B cell (primary cell): ENCODE results near the gene MICALL2. TPM values are rescaled to one million over a fixed set of nuclear protein-coding genes. Genes with fewer than 3 reads are reported as not detected.

Experiments
- ATAC-seq: fragments of 200-7000 bp; cut with Tn5 transposase; one replicate; pipeline ENCODE4 v1.10.0; 2021; ENCODE audit warnings: low read depth, mild to moderate bottlenecking, moderate number of reproducible peaks, moderate library complexity
- CTCF ChIA-PET: fragments of 350-600 bp; sonication (Branson Sonifier 250); formaldehyde crosslinking; loops from one replicate; lab custom pipeline; 2021; ENCODE audit warnings: antibody characterized with exemption, inconsistent platforms; lab: Charles Lee
- POLR2A ChIA-PET: fragments of 350-600 bp; sonication (Branson Sonifier 250); formaldehyde crosslinking; loops from one replicate; lab custom pipeline; 2021; ENCODE audit warnings: antibody characterized with exemption; lab: Charles Lee
- DNase-seq: peaks from one replicate; pipeline ENCODE4 v3.0.0; 2013
- H2AFZ ChIP-seq: 2 replicates; pipeline ENCODE4 v1.6.1; 2012; ENCODE audit warnings: mild to moderate bottlenecking, low read depth, low read length; ENCODE audit not compliant: insufficient read depth, poor library complexity, severe bottlenecking
- H3K27ac ChIP-seq, 2 donors: 1 replicate in 1 of 2; 2 replicates in 1 of 2; pipeline ENCODE4 v1.5.1; 2012 to 2013; ENCODE audit warnings: low read length in 2 of 2, mild to moderate bottlenecking in 2 of 2, moderate library complexity in 1 of 2
- H3K27me3 ChIP-seq, 4 experiments: fragments of 200-600 bp in 1 of 4; sonication (generic) in 1 of 4; replicated peaks in 1 of 4; 1 replicate in 2 of 4; 2 replicates in 2 of 4; pipeline versions ENCODE4 v1.6.1 to v1.7.0; 2013 to 2016; ENCODE audit warnings: low read length in 3 of 4, mild to moderate bottlenecking in 2 of 4, mixed read lengths in 1 of 4, moderate library complexity in 1 of 4; ENCODE audit not compliant: insufficient read depth in 4 of 4, control insufficient read depth in 3 of 4; ENCODE audit errors: control extremely low read depth in 1 of 4
- H3K36me3 ChIP-seq, 2 experiments: replicated peaks in 1 of 2; 1 replicate in 1 of 2; 2 replicates in 1 of 2; pipeline versions ENCODE4 v1.6.1 to v1.7.1; 2013; ENCODE audit warnings: low read length in 1 of 2; ENCODE audit not compliant: insufficient read depth in 2 of 2, control insufficient read depth in 1 of 2; ENCODE audit errors: control extremely low read depth in 1 of 2, extremely low read depth in 1 of 2
- H3K4me1 ChIP-seq, 2 donors: fragments of 200-600 bp in 1 of 2; sonication (generic) in 1 of 2; 1 replicate in 1 of 2; 2 replicates in 1 of 2; pipeline versions ENCODE4 v1.5.1 to v1.6.1; 2013 to 2017; ENCODE audit warnings: low read length in 2 of 2; ENCODE audit not compliant: control insufficient read depth in 2 of 2, insufficient read depth in 2 of 2
- H3K4me2 ChIP-seq: replicated peaks from 2 replicates; pipeline ENCODE3; 2012; ENCODE audit warnings: mild to moderate bottlenecking, low read depth, low read length; ENCODE audit not compliant: poor library complexity, severe bottlenecking
- H3K4me3 ChIP-seq, 5 experiments: fragments of 200-600 bp in 1 of 5; sonication (generic) in 1 of 5; 1 replicate in 3 of 5; 2 replicates in 2 of 5; pipeline versions ENCODE4 v1.5.1 to v1.7.0; 2011 to 2016; ENCODE audit warnings: low read length in 4 of 5, mild to moderate bottlenecking in 4 of 5, low read depth in 2 of 5, control low read depth in 1 of 5, moderate library complexity in 1 of 5; ENCODE audit not compliant: insufficient read depth in 1 of 5; ENCODE audit errors: control extremely low read depth in 1 of 5, extremely low read depth in 1 of 5
- H3K79me2 ChIP-seq: fragments of 200-600 bp; sonication (generic); one replicate; pipeline ENCODE4 v1.6.0; 2016; ENCODE audit warnings: low read length; ENCODE audit not compliant: control insufficient read depth, insufficient read depth
- H3K9ac ChIP-seq: fragments of 200-600 bp; sonication (generic); 2 replicates; pipeline ENCODE4 v1.6.1; 2017; ENCODE audit warnings: mild to moderate bottlenecking, low read length, moderate library complexity
- H3K9me3 ChIP-seq, 3 donors: one replicate each; pipeline versions ENCODE4 v1.6.1 to v1.7.1; 2013; ENCODE audit warnings: low read length in 2 of 3; ENCODE audit not compliant: control insufficient read depth in 2 of 3, insufficient read depth in 1 of 3; ENCODE audit errors: control extremely low read depth in 1 of 3
- H4K20me1 ChIP-seq: 2 replicates; pipeline ENCODE4 v1.6.0; 2012; ENCODE audit warnings: mild to moderate bottlenecking, low read length; ENCODE audit not compliant: insufficient read depth, control insufficient read depth, poor library complexity, severe bottlenecking
- H3K27ac Mint-ChIP-seq: one replicate; pipeline ENCODE4 v1.8.0; 2021; ENCODE audit warnings: mixed read lengths
- H3K27me3 Mint-ChIP-seq: one replicate; pipeline ENCODE4 v1.8.0; 2021; ENCODE audit warnings: mixed read lengths
- H3K4me1 Mint-ChIP-seq: one replicate; pipeline ENCODE4 v1.8.0; 2021; ENCODE audit warnings: mixed read lengths
- H3K4me3 Mint-ChIP-seq: one replicate; pipeline ENCODE4 v1.8.0; 2021; ENCODE audit warnings: mixed read lengths
- H3K9me3 Mint-ChIP-seq: one replicate; pipeline ENCODE4 v1.8.0; 2022; ENCODE audit warnings: mixed read lengths; ENCODE audit not compliant: insufficient read depth
- CTCF ChIP-seq: fragments of 200-600 bp; IDR thresholded peaks from one replicate; pipeline ENCODE4 v1.8.0; 2022; ENCODE audit warnings: antibody characterized with exemption, mild to moderate bottlenecking
- EZH2 ChIP-seq: IDR thresholded peaks from 2 replicates; pipeline ENCODE4 v1.6.1; 2012; ENCODE audit warnings: borderline replicate concordance, low read depth, mild to moderate bottlenecking, moderate library complexity, low read length; ENCODE audit not compliant: insufficient read depth, poor library complexity, severe bottlenecking
- WGBS: methylation state at CpG from one replicate; pipeline ENCODE4 v1.1.5; 2013; ENCODE audit warnings: missing lambda C conversion rate; ENCODE audit not compliant: insufficient coverage; 5-methylcytosine and 5-hydroxymethylcytosine counted together
- intact Hi-C: fragments of 100-400 bp; cut with micrococcal nuclease; formaldehyde crosslinking; loops from one replicate; pipeline ENCODE4 v1.10.0; 2022
- polyA plus RNA-seq: library from polyadenylated mRNA; depleted of rRNA; stranded (reverse); fragments of >200 nt; gene quantifications from 2 replicates; pipeline ENCODE4 v1.2.3, GENCODE V29; 2012
- total RNA-seq, 2 donors: library from RNA; stranded (reverse); fragments of 120-200 nt in 1 of 2; gene quantifications; 1 replicate in 1 of 2; 2 replicates in 1 of 2; pipeline versions ENCODE4 v1.2.3 to v1.2.4, GENCODE V29; 2013 to 2022

MICALL2 gene
- total and polyA plus RNA-seq, 2 donors (not counting 1 experiment from before 2014, with no cell fraction given): 0.85 to 0.94 TPM

GRCh38 chr7:1391449-1391848 lies 67.8 kb downstream of the MICALL2 start:
- Histone ChIP-seq H3K4me1 (no peaks in the 10 kb centered on the region), H3K4me3 (no peak overlapping the region), H3K27ac (no peak overlapping the region), H3K9ac (no peak overlapping the region), H3K4me2 (no peak overlapping the region), H3K79me2 (no peaks in the 10 kb centered on the region), H4K20me1 (no peaks in the 10 kb centered on the region), H3K36me3 (no peaks in the 10 kb centered on the region), H3K27me3 (peaks cover 0 to 6% (median under 1%) of the 10 kb centered on the region in 4 experiments), H3K9me3 (peaks cover 0 to 57% (median 16%) of the 10 kb centered on the region in 3 donors), H2AFZ (no peak overlapping the region)
- ATAC-seq (no peak), DNase-seq (no peak)
- ChIA-PET CTCF (no interaction called here), POLR2A (no interaction called here)
- no peak overlapping the region for H3K4me3 Mint-ChIP-seq
- no peak overlapping the region for H3K27ac Mint-ChIP-seq
- TF ChIP-seq EZH2: no peak
- intact Hi-C loops: no loop called here
- 92% methylated on average over 4 of the region's 4 CpGs for WGBS
- peaks cover 5% of the 10 kb centered on the region for H3K9me3 Mint-ChIP-seq
- peaks cover 27% of the 10 kb centered on the region for H3K27me3 Mint-ChIP-seq
- H3K4me1 Mint-ChIP-seq: no peaks in the 10 kb centered on the region

GRCh38 chr7:1388703-1389335 lies 70.5 kb downstream of the MICALL2 start:
- POLR2A ChIA-PET: no interaction called here
- 80% methylated on average over 27 of the region's 29 CpGs for WGBS
- TF ChIP-seq EZH2 (no peak), CTCF (no peak)
- H3K36me3 ChIP-seq: no peaks in the 10 kb centered on the region
- H3K79me2 ChIP-seq: no peaks in the 10 kb centered on the region
- peaks cover 31% of the 10 kb centered on the region for H3K27me3 Mint-ChIP-seq
- H4K20me1 ChIP-seq: no peaks in the 10 kb centered on the region
- no peak overlapping the region for H3K4me2 ChIP-seq
- intact Hi-C loops: no loop called here
- H3K27ac Mint-ChIP-seq: no peak overlapping the region
- H3K4me1 Mint-ChIP-seq: no peaks in the 10 kb centered on the region
- H3K9ac ChIP-seq: no peak overlapping the region
- ATAC-seq (no peak), DNase-seq (no peak)
- peaks cover 5% of the 10 kb centered on the region for H3K9me3 Mint-ChIP-seq
- H3K4me1 ChIP-seq: no peaks in the 10 kb centered on the region
- H3K4me3 ChIP-seq: no peak overlapping the region
- H3K4me3 Mint-ChIP-seq: no peak overlapping the region
- peaks cover 0 to 5% (median 0%) of the 10 kb centered on the region in 4 experiments for H3K27me3 ChIP-seq
- CTCF ChIA-PET: no interaction called here
- H2AFZ ChIP-seq: no peak overlapping the region
- H3K9me3 ChIP-seq: peaks cover 0 to 36% (median 4%) of the 10 kb centered on the region in 3 donors
- H3K27ac ChIP-seq: no peak overlapping the region
